ENCODE data around the gene STIM1.

The STIM1 gene

GRCh38 chr11:3820971-3821370, 34.5 kb upstream of the STIM1 start:
- Histone ChIP-seq H3K4me3 (ENCODE audit: low read depth, low read length) (no peak overlapping the region), H3K27ac (ENCODE audit: low read depth, low read length) (no peak overlapping the region), H2AFZ (ENCODE audit: low read length, unreplicated experiment) (no peak overlapping the region), H3K36me3 (ENCODE audit: insufficient read depth, low read length) (peaks cover 10% of the 10 kb centered on the region; the same call in 1 of the 2 replicates), H3K27me3 (ENCODE audit: insufficient read depth, low read length) (no peaks in the 10 kb centered on the region), H3K4me1 (ENCODE audit: control insufficient read depth, insufficient read depth, low read length, unreplicated experiment) (peaks cover 10% of the 10 kb centered on the region), H3K79me2 (ENCODE audit: control insufficient read depth, insufficient read depth, low read length, unreplicated experiment) (no peaks in the 10 kb centered on the region)

- no peak overlapping the region for H3K27ac ChIP-seq (ENCODE audit: low read depth, low read length)
- H3K4me3 ChIP-seq (ENCODE audit: low read depth, low read length), result no peak overlapping the region
- no peak overlapping the region for H2AFZ ChIP-seq (ENCODE audit: low read length, unreplicated experiment)
- H3K27me3 ChIP-seq (ENCODE audit: insufficient read depth, low read length), result no peaks in the 10 kb centered on the region
- peaks cover 16% of the 10 kb centered on the region; the same call in 1 of the 2 replicates for H3K36me3 ChIP-seq (ENCODE audit: insufficient read depth, low read length)
- peaks cover 10% of the 10 kb centered on the region for H3K4me1 ChIP-seq (ENCODE audit: control insufficient read depth, insufficient read depth, low read length, unreplicated experiment)
- H3K79me2 ChIP-seq (ENCODE audit: control insufficient read depth, insufficient read depth, low read length, unreplicated experiment), result no peaks in the 10 kb centered on the region
These were observed 33.2 kb upstream of the STIM1 start for GRCh38 chr11:3822312-3822711.

GRCh38 chr11:3823303-3823702, 32.2 kb upstream of the STIM1 start:
- H3K36me3 ChIP-seq (ENCODE audit: insufficient read depth, low read length), result peaks cover 16% of the 10 kb centered on the region; the same call in 1 of the 2 replicates
- H3K27ac ChIP-seq (ENCODE audit: low read depth, low read length), result no peak overlapping the region
- no peak overlapping the region for H2AFZ ChIP-seq (ENCODE audit: low read length, unreplicated experiment)

GRCh38 chr11:3823762-3824506, 31.5 kb upstream of the STIM1 start:
- no peaks in the 10 kb centered on the region for H3K27me3 ChIP-seq (ENCODE audit: insufficient read depth, low read length)
- H3K79me2 ChIP-seq (ENCODE audit: control insufficient read depth, insufficient read depth, low read length, unreplicated experiment), result no peaks in the 10 kb centered on the region
- H2AFZ ChIP-seq (ENCODE audit: low read length, unreplicated experiment), result no peak overlapping the region
- no peak overlapping the region for H3K4me3 ChIP-seq (ENCODE audit: low read depth, low read length)
- H3K27ac ChIP-seq (ENCODE audit: low read depth, low read length), result no peak overlapping the region
- peaks cover 16% of the 10 kb centered on the region; the same call in 1 of the 2 replicates for H3K36me3 ChIP-seq (ENCODE audit: insufficient read depth, low read length)
- H3K4me1 ChIP-seq (ENCODE audit: control insufficient read depth, insufficient read depth, low read length, unreplicated experiment), result peaks cover 10% of the 10 kb centered on the region

More at GRCh38 chr11:3823303-3823702, 32.2 kb upstream of the STIM1 start:
- Histone ChIP-seq H3K27me3 (ENCODE audit: insufficient read depth, low read length) (no peaks in the 10 kb centered on the region), H3K4me3 (ENCODE audit: low read depth, low read length) (no peak overlapping the region), H3K79me2 (ENCODE audit: control insufficient read depth, insufficient read depth, low read length, unreplicated experiment) (no peaks in the 10 kb centered on the region), H3K4me1 (ENCODE audit: control insufficient read depth, insufficient read depth, low read length, unreplicated experiment) (peaks cover 10% of the 10 kb centered on the region)

GRCh38 chr11:3824714-3825472, 30.6 kb upstream of the STIM1 start:
- Histone ChIP-seq H3K4me3 (ENCODE audit: low read depth, low read length) (no peak overlapping the region), H3K27me3 (ENCODE audit: insufficient read depth, low read length) (no peaks in the 10 kb centered on the region), H3K4me1 (ENCODE audit: control insufficient read depth, insufficient read depth, low read length, unreplicated experiment) (peaks cover 10% of the 10 kb centered on the region), H3K27ac (ENCODE audit: low read depth, low read length) (no peak overlapping the region), H3K36me3 (ENCODE audit: insufficient read depth, low read length) (peaks cover 16% of the 10 kb centered on the region; the same call in 1 of the 2 replicates), H3K79me2 (ENCODE audit: control insufficient read depth, insufficient read depth, low read length, unreplicated experiment) (peaks cover 3% of the 10 kb centered on the region), H2AFZ (ENCODE audit: low read length, unreplicated experiment) (no peak overlapping the region)

- Histone ChIP-seq H3K36me3 (ENCODE audit: insufficient read depth, low read length) (peaks cover 16% of the 10 kb centered on the region; the same call in 1 of the 2 replicates), H3K4me3 (ENCODE audit: low read depth, low read length) (no peak overlapping the region), H3K4me1 (ENCODE audit: control insufficient read depth, insufficient read depth, low read length, unreplicated experiment) (peaks cover 10% of the 10 kb centered on the region), H2AFZ (ENCODE audit: low read length, unreplicated experiment) (no peak overlapping the region), H3K27me3 (ENCODE audit: insufficient read depth, low read length) (no peaks in the 10 kb centered on the region), H3K27ac (ENCODE audit: low read depth, low read length) (no peak overlapping the region), H3K79me2 (ENCODE audit: control insufficient read depth, insufficient read depth, low read length, unreplicated experiment) (peaks cover 9% of the 10 kb centered on the region)
These were observed 29.9 kb upstream of the STIM1 start for GRCh38 chr11:3825473-3826154.

- H3K4me1 ChIP-seq (ENCODE audit: control insufficient read depth, insufficient read depth, low read length, unreplicated experiment), result peaks cover 10% of the 10 kb centered on the region
- H3K27ac ChIP-seq (ENCODE audit: low read depth, low read length), result no peak overlapping the region
- peaks cover 16% of the 10 kb centered on the region; the same call in 1 of the 2 replicates for H3K36me3 ChIP-seq (ENCODE audit: insufficient read depth, low read length)
- H3K4me3 ChIP-seq (ENCODE audit: low read depth, low read length), result no peak overlapping the region
- no peaks in the 10 kb centered on the region for H3K27me3 ChIP-seq (ENCODE audit: insufficient read depth, low read length)
- peaks cover 20% of the 10 kb centered on the region for H3K79me2 ChIP-seq (ENCODE audit: control insufficient read depth, insufficient read depth, low read length, unreplicated experiment)
- no peak overlapping the region for H2AFZ ChIP-seq (ENCODE audit: low read length, unreplicated experiment)
These were observed 28.7 kb upstream of the STIM1 start for GRCh38 chr11:3826721-3827120.

GRCh38 chr11:3827434-3828186, 27.9 kb upstream of the STIM1 start:
- no peak overlapping the region for H3K4me3 ChIP-seq (ENCODE audit: low read depth, low read length)
- H3K4me1 ChIP-seq (ENCODE audit: control insufficient read depth, insufficient read depth, low read length, unreplicated experiment), result peaks cover 10% of the 10 kb centered on the region
- no peaks in the 10 kb centered on the region for H3K27me3 ChIP-seq (ENCODE audit: insufficient read depth, low read length)
- no peak overlapping the region for H2AFZ ChIP-seq (ENCODE audit: low read length, unreplicated experiment)
- H3K79me2 ChIP-seq (ENCODE audit: control insufficient read depth, insufficient read depth, low read length, unreplicated experiment), result peaks cover 29% of the 10 kb centered on the region
- H3K27ac ChIP-seq (ENCODE audit: low read depth, low read length), result no peak overlapping the region
- H3K36me3 ChIP-seq (ENCODE audit: insufficient read depth, low read length), result peaks cover 16% of the 10 kb centered on the region; the same call in 1 of the 2 replicates

- Histone ChIP-seq H3K4me3 (ENCODE audit: low read depth, low read length) (no peak overlapping the region), H3K36me3 (ENCODE audit: insufficient read depth, low read length) (peaks cover 12% of the 10 kb centered on the region; the same call in 1 of the 2 replicates), H2AFZ (ENCODE audit: low read length, unreplicated experiment) (no peak overlapping the region), H3K4me1 (ENCODE audit: control insufficient read depth, insufficient read depth, low read length, unreplicated experiment) (peaks cover 7% of the 10 kb centered on the region), H3K27ac (ENCODE audit: low read depth, low read length) (no peak overlapping the region), H3K27me3 (ENCODE audit: insufficient read depth, low read length) (no peaks in the 10 kb centered on the region), H3K79me2 (ENCODE audit: control insufficient read depth, insufficient read depth, low read length, unreplicated experiment) (peaks cover 52% of the 10 kb centered on the region)
These were observed 25.4 kb upstream of the STIM1 start for GRCh38 chr11:3830088-3830487.

GRCh38 chr11:3830730-3831129, 24.7 kb upstream of the STIM1 start:
- Histone ChIP-seq H3K79me2 (ENCODE audit: control insufficient read depth, insufficient read depth, low read length, unreplicated experiment) (peaks cover 59% of the 10 kb centered on the region), H3K4me3 (ENCODE audit: low read depth, low read length) (no peak overlapping the region), H3K27ac (ENCODE audit: low read depth, low read length) (no peak overlapping the region)

More at GRCh38 chr11:3830730-3831129, 24.7 kb upstream of the STIM1 start:
- no peak overlapping the region for H2AFZ ChIP-seq (ENCODE audit: low read length, unreplicated experiment)
- peaks cover 6% of the 10 kb centered on the region; the same call in 1 of the 2 replicates for H3K36me3 ChIP-seq (ENCODE audit: insufficient read depth, low read length)
- H3K4me1 ChIP-seq (ENCODE audit: control insufficient read depth, insufficient read depth, low read length, unreplicated experiment), result peaks cover 14% of the 10 kb centered on the region
- no peaks in the 10 kb centered on the region for H3K27me3 ChIP-seq (ENCODE audit: insufficient read depth, low read length)
